NT2/D1 (cell line): ENCODE results near the gene LILRB3.

Experiments
- SUZ12 ChIP-seq: IDR thresholded peaks from 2 replicates; pipeline ENCODE4 v1.6.1; 2011; ENCODE audit not compliant: insufficient read length, insufficient read depth; ENCODE audit errors: extremely low read depth
- YY1 ChIP-seq: IDR thresholded peaks from 2 replicates; pipeline ENCODE4 v1.6.1; 2011; ENCODE audit not compliant: insufficient read length, insufficient read depth

DNA sequence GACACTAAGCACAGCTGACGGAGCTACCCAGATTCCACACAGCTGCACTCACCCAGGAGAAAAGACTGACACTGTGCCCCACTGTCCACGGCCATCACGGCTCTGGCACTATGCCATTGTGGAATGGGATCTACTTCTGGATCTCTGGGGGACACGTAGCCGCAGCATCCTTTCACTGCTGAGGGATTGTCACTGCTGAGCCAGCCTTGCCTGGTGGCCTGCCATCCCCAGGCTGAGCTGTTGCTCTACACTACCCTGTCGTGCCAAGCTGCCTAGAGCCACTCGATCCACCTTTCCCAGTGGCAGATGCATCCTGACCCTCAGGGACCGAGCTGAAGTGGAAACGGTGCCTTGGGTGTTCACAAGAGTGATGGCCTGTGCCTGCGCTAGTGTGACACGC, 39.3 kb upstream of the LILRB3 start:
- TF ChIP-seq SUZ12 (no peak), YY1 (no peak)
